A549 treated with GW870086 at 1 μM for 4 hours (cell line): ENCODE data around the gene GIN1. TPM values are rescaled to one million over a fixed set of nuclear protein-coding genes. Genes with fewer than 3 reads are reported as not detected.

ENCODE experiments used
- total RNA-seq: library from RNA; stranded (reverse); fragments of 200-300 nt; extraction: Qiagen RNA extraction; gene quantifications from 5 replicates; pipeline ENCODE4 v1.2.3, GENCODE V29; 2022; ENCODE audit warnings: low read depth

GIN1 gene, protein sequence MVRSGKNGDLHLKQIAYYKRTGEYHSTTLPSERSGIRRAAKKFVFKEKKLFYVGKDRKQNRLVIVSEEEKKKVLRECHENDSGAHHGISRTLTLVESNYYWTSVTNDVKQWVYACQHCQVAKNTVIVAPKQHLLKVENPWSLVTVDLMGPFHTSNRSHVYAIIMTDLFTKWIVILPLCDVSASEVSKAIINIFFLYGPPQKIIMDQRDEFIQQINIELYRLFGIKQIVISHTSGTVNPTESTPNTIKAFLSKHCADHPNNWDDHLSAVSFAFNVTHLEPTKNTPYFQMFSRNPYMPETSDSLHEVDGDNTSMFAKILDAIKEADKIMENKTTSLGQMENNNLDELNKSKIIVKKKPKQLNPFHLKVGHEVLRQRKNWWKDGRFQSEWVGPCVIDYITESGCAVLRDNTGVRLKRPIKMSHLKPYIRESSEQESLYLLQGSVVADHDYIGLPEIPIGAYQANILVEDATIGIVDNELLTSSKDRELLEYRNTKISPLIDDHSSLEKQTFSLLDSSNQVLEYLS
- total RNA-seq: 4.0 to 5.7 TPM (median 4.5 TPM) in 5 replicates

DNA sequence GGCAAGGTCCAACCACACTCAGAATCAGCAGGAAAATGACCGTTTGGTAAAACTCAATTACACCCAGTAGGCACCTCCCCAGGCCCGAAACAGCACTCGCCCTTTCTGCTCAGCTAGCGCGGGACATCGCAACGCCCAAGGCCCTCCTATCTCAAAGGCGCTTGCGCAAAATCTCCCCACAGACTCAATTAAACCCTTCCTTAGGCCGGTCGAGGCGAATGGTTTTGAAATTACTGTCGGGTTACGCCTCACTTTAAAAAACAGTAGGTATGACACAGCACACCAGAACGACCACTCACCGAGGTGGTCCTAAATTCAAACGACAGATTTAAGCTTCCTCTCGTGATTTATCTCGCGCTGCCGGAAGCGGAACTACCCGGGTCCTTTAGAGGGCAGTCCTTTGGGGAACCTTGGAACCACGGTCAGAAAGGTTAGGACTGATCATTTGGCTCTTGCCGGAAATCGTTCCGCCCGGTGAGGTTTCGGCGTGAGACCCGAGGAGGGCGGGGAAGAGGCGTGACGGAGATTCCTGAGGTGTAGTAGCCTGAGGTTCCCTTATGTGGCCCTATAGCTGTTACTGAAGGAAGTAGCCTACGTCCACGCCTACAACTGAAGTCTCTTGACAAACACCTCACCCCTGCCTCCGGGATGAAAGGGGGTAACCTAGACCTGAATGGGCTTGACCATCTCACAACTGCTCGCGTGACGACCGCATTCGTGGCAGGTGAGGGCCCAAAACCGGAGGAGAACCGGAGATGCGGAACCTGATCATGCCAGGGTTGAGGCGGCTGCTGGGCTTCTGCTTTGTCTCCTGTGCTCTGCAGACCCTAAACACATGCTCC lies at the start of gene GIN1, which contains the start of gene PPIP5K2:
TSS of gene GIN1 (minus strand) at position 374 of the 842 bp plus-strand sequence. CDS start 11,431 bp downstream, outside the sequence.
TSS of gene PPIP5K2 (plus strand) at position 537 of the 842 bp plus-strand sequence. CDS start 9,289 bp downstream, outside the sequence.

Other genes starting within 250 kb of the GIN1 start
- gene PPIP5K2, start 163 bp upstream of the GIN1 start, total RNA-seq: 15.3 to 22.8 TPM (median 22.5 TPM) in 5 replicates
- 18.3 to 19.5 TPM (median 18.8 TPM) in 5 replicates for gene MACIR, start 138.6 kb upstream of the GIN1 start, total RNA-seq